Gastrocnemius medialis (tissue), 4 donors: ENCODE measurements around the gene RBM48. TPM values are rescaled to one million over a fixed set of nuclear protein-coding genes. Genes with fewer than 3 reads are reported as not detected.

ENCODE experiments used
- ATAC-seq, 2 donors: fragments of 150-250 bp; one replicate each; pipeline ENCODE4 v1.9.1; 2016
- DNase-seq, 2 donors: peaks; one replicate each; pipeline ENCODE4 v3.0.0-alpha.2; 2019
- H3K27ac ChIP-seq, 4 donors: fragments of 200-600 bp; sonication (generic); 1 replicate in 1 of 4; 2 replicates in 3 of 4; pipeline ENCODE4 v1.5.1; 2016 to 2018; ENCODE audit warnings: mild to moderate bottlenecking in 2 of 4, moderate library complexity in 1 of 4
- H3K27me3 ChIP-seq, 3 donors: fragments of 200-600 bp; sonication (generic) in 2 of 3; 1 replicate in 1 of 3; 2 replicates in 2 of 3; pipeline versions ENCODE4 v1.5.1 to v1.6.0; 2016 to 2019; ENCODE audit warnings: mild to moderate bottlenecking in 1 of 3, moderate library complexity in 1 of 3
- H3K36me3 ChIP-seq, 2 donors: fragments of 200-600 bp; sonication (generic) in 1 of 2; one replicate each; pipeline ENCODE4 v1.5.1; 2017 to 2018
- H3K4me1 ChIP-seq, 2 donors: fragments of 200-600 bp; sonication (generic) in 1 of 2; one replicate each; pipeline ENCODE4 v1.5.1; 2016 to 2017; ENCODE audit warnings: mild to moderate bottlenecking in 2 of 2
- H3K4me3 ChIP-seq, 4 donors: fragments of 200-600 bp; sonication (generic) in 3 of 4; 1 replicate in 1 of 4; 2 replicates in 3 of 4; pipeline ENCODE4 v1.5.1; 2016 to 2019; ENCODE audit warnings: mild to moderate bottlenecking in 2 of 4
- H3K9me3 ChIP-seq, 3 donors: fragments of 200-600 bp; sonication (generic) in 2 of 3; 1 replicate in 1 of 3; 2 replicates in 2 of 3; pipeline ENCODE4 v1.5.1; 2016 to 2019
- POLR2A ChIP-seq, 2 donors: fragments of 450-650 bp; IDR thresholded peaks; one replicate each; pipeline ENCODE4 v1.6.1; 2017; ENCODE audit warnings: antibody characterized with exemption in 2 of 2, mild to moderate bottlenecking in 2 of 2, moderate library complexity in 2 of 2
- in situ Hi-C, 4 donors: fragments of 200-750 bp; cut with MboI; loops; one replicate each; pipeline versions ENCODE4 v1.15.0 to v1.8.0; 2017; ENCODE audit warnings: low sequenced_read_pairs in 4 of 4
- intact Hi-C: fragments of 100-400 bp; cut with DNase I; formaldehyde crosslinking; loops from one replicate; pipeline ENCODE4 v1.15.1; 2023; ENCODE audit warnings: low total_unique reads
- total RNA-seq, 4 donors: library from RNA; depleted of rRNA; stranded (reverse); fragments of >200 nt; gene quantifications; one replicate each; pipeline versions ENCODE4 v1.1.0 to v1.2.3, GENCODE V29; 2016
- TF ChIP-seq, protein P1 (sequence below), 5 experiments: fragments of 450-650 bp in 3 of 5; fragments of 200-600 bp in 2 of 5; sonication (generic) in 2 of 5; IDR thresholded peaks in 4 of 5; conservative IDR thresholded peaks in 1 of 5; 1 replicate in 4 of 5; 2 replicates in 1 of 5; pipeline ENCODE4 v1.5.1; 2016 to 2019; ENCODE audit warnings: antibody characterized with exemption in 5 of 5, mild to moderate bottlenecking in 3 of 5, moderate library complexity in 3 of 5

Gene RBM48
- total RNA-seq, 4 donors from 2014 or later: 8.0 to 11.2 (median 8.8) TPM

DNA sequence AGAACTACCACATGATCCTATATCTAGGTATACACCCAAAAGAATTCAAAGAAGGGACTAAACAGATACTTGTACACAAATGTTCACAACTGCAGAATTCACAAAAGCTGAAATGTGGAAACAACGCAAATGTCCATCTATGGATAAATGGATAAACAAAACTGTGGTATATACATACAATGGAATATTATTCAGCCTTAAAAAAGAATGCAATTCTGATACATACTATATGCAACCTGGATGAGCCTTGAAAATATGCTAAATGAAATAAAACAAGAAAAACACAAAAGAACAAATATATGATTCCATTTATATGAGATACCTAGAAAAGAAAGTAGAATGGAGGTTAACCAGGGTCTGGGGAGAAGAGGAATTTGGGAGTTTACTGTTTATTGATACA, 54.4 kb downstream of the RBM48 start:
- Histone ChIP-seq H3K27ac (no peak overlapping the region), H3K4me3 (no peak overlapping the region), H3K36me3 (peaks cover 0 to 31% of the 10 kb centered on the region in 2 donors), H3K4me1 (peaks cover 23 to 30% of the 10 kb centered on the region in 2 donors), H3K9me3 (no peaks in the 10 kb centered on the region), H3K27me3 (no peaks in the 10 kb centered on the region)
- DNase-seq (no peak), ATAC-seq (no peak)
- intact Hi-C loops (no loop called here), in situ Hi-C loops (no loop called here)
- TF ChIP-seq, protein P1, sequence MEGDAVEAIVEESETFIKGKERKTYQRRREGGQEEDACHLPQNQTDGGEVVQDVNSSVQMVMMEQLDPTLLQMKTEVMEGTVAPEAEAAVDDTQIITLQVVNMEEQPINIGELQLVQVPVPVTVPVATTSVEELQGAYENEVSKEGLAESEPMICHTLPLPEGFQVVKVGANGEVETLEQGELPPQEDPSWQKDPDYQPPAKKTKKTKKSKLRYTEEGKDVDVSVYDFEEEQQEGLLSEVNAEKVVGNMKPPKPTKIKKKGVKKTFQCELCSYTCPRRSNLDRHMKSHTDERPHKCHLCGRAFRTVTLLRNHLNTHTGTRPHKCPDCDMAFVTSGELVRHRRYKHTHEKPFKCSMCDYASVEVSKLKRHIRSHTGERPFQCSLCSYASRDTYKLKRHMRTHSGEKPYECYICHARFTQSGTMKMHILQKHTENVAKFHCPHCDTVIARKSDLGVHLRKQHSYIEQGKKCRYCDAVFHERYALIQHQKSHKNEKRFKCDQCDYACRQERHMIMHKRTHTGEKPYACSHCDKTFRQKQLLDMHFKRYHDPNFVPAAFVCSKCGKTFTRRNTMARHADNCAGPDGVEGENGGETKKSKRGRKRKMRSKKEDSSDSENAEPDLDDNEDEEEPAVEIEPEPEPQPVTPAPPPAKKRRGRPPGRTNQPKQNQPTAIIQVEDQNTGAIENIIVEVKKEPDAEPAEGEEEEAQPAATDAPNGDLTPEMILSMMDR (IDR thresholded peaks at IDR 0.05 in 4 of 5, conservative IDR thresholded peaks at IDR 0.05 in 1 of 5): no peak
- no peak for TF ChIP-seq POLR2A (IDR thresholded peaks at IDR 0.05)

GRCh38 chr7:92584953-92585352, 56.4 kb downstream of the RBM48 start:
- peaks cover 0 to 11% of the 10 kb centered on the region in 2 donors for H3K36me3 ChIP-seq
- peaks cover 37 to 44% of the 10 kb centered on the region in 2 donors for H3K4me1 ChIP-seq
- H3K9me3 ChIP-seq: no peaks in the 10 kb centered on the region
- peak overlapping the region in 2 of 4 donors; percentile 32 to 63 for H3K27ac ChIP-seq
- no peaks in the 10 kb centered on the region for H3K27me3 ChIP-seq
- in situ Hi-C loops (no loop called here), intact Hi-C loops (no loop called here)
- ATAC-seq (peak in 1 of 2 donors; percentile 23), DNase-seq (no peak)
- no peak overlapping the region for H3K4me3 ChIP-seq
- TF ChIP-seq, protein P1 (IDR thresholded peaks at IDR 0.05 in 4 of 5, conservative IDR thresholded peaks at IDR 0.05 in 1 of 5): no peak
- no peak for TF ChIP-seq POLR2A (IDR thresholded peaks at IDR 0.05)

GRCh38 chr7:92586403-92586802, 57.8 kb downstream of the RBM48 start:
- ATAC-seq: no peak
- in situ Hi-C loops: no loop called here
- Histone ChIP-seq H3K36me3 (no peaks in the 10 kb centered on the region), H3K27me3 (no peaks in the 10 kb centered on the region), H3K9me3 (no peaks in the 10 kb centered on the region), H3K4me3 (no peak overlapping the region), H3K4me1 (peaks cover 41 to 50% of the 10 kb centered on the region in 2 donors), H3K27ac (peak overlapping the region in 2 of 4 donors; percentile 15 to 63)
- no peak for DNase-seq
- TF ChIP-seq, protein P1 (IDR thresholded peaks at IDR 0.05 in 4 of 5, conservative IDR thresholded peaks at IDR 0.05 in 1 of 5): no peak
- no peak for TF ChIP-seq POLR2A (IDR thresholded peaks at IDR 0.05)
- intact Hi-C loops: no loop called here

- Histone ChIP-seq H3K4me1 (peaks cover 41 to 50% of the 10 kb centered on the region in 2 donors), H3K27me3 (no peaks in the 10 kb centered on the region), H3K36me3 (no peaks in the 10 kb centered on the region), H3K4me3 (no peak overlapping the region), H3K27ac (peak overlapping the region in 2 of 4 donors; percentile 15 to 63), H3K9me3 (no peaks in the 10 kb centered on the region)
- TF ChIP-seq, protein P1 (IDR thresholded peaks at IDR 0.05 in 4 of 5, conservative IDR thresholded peaks at IDR 0.05 in 1 of 5): no peak
- TF ChIP-seq POLR2A (IDR thresholded peaks at IDR 0.05): no peak
- DNase-seq (no peak), ATAC-seq (no peak)
- intact Hi-C loops (no loop called here), in situ Hi-C loops (no loop called here)
Observed at GRCh38 chr7:92586841-92587240, 58.2 kb downstream of the RBM48 start.

Other genes with a start within 250 kb of the RBM48 start
- gene GATAD1, start 81.3 kb upstream of the RBM48 start, total RNA-seq: 10 to 100 TPM in 1 of 4 donors, 1 to 10 TPM in 3; 7.3 to 29.8 (median 8.3) TPM
- gene ERVW-1, start 50.8 kb upstream of the RBM48 start, total RNA-seq: under 1 TPM in 1 of 4 donors, not detected in 3; 0.10 TPM
- 10 to 100 TPM in 3 of 4 donors, 1 to 10 TPM in 1; 8.0 to 22.3 (median 12.3) TPM for gene PEX1, start 275 bp upstream of the RBM48 start, total RNA-seq
- 10 to 100 TPM; 10.8 to 14.9 (median 12.6) TPM for gene FAM133B, start 61.6 kb downstream of the RBM48 start, total RNA-seq